Mesodermal cell (in vitro differentiated cells): Measurements from ENCODE around the gene CASP12. TPM values are rescaled to one million over a fixed set of nuclear protein-coding genes. Genes with fewer than 3 reads are reported as not detected.
"Not testable (repeated sequence)": the region's sequence is repeated elsewhere in the genome, so short reads cannot be mapped to it uniquely, and the experiment has no call there.

Experiments
- H3K27ac ChIP-seq: 2 replicates; pipeline ENCODE4 v1.7.0; 2013; ENCODE audit warnings: mild to moderate bottlenecking, low read depth, low read length, moderate library complexity; ENCODE audit not compliant: severe bottlenecking
- H3K36me3 ChIP-seq: 2 replicates; pipeline ENCODE4 v1.7.1; 2013; ENCODE audit warnings: mild to moderate bottlenecking, low read length, moderate library complexity; ENCODE audit not compliant: control insufficient read depth, insufficient read depth
- H3K4me1 ChIP-seq: one replicate; pipeline ENCODE4 v1.7.1; 2013; ENCODE audit warnings: mild to moderate bottlenecking, low read length; ENCODE audit not compliant: insufficient read depth, control insufficient read depth, poor library complexity, severe bottlenecking
- H3K4me3 ChIP-seq: 2 replicates; pipeline ENCODE4 v1.7.0; 2013; ENCODE audit warnings: low read length, control low read depth, mild to moderate bottlenecking; ENCODE audit not compliant: insufficient read depth, poor library complexity, severe bottlenecking; ENCODE audit errors: extremely low read depth
- H3K9me3 ChIP-seq: 2 replicates; pipeline ENCODE4 v1.7.1; 2013; ENCODE audit warnings: mild to moderate bottlenecking, low read length, moderate library complexity; ENCODE audit not compliant: control insufficient read depth
- WGBS, 2 experiments: methylation state at CpG; one replicate each; pipeline ENCODE4 v1.1.5; 2013; ENCODE audit warnings: missing lambda C conversion rate in 2 of 2; ENCODE audit not compliant: insufficient coverage in 2 of 2; 5-methylcytosine and 5-hydroxymethylcytosine counted together
- polyA plus RNA-seq, 2 experiments: library from polyadenylated mRNA; stranded (reverse); fragments of 50-300 nt; gene quantifications; one replicate each; pipeline ENCODE4 v1.2.3, GENCODE V29; 2013

Gene CASP12
- 0.59 TPM for polyA plus RNA-seq (2013, experiment 1 of 2)
- polyA plus RNA-seq (2013, experiment 2 of 2) = 0.56 TPM

- Histone ChIP-seq H3K4me1 (peaks cover 7% of the 10 kb centered on the region), H3K4me3 (no peak within 1 kb of the TSS), H3K9me3 (no peaks in the 10 kb centered on the region), H3K36me3 (no peaks in the 10 kb centered on the region), H3K27ac (peak within 1 kb of the TSS; percentile 43)
- WGBS, 2 experiments = 90 to 100% methylated on average over 2 to 4 of the region's 9 CpGs
Measured at GRCh38 chr11:104897891-104898684, at the start of gene CASP12. Gene CASP12 (minus strand): TSS chr11:104898460.

GRCh38 chr11:104946907-104947306 is 48.6 kb upstream of the CASP12 start:
- Histone ChIP-seq H3K9me3 (no peaks in the 10 kb centered on the region), H3K27ac (no peak overlapping the region), H3K4me3 (no peak overlapping the region), H3K4me1 (no peaks in the 10 kb centered on the region), H3K36me3 (no peaks in the 10 kb centered on the region)
- 40 to 86% methylated on average over 1 of the region's 2 CpGs for WGBS, 2 experiments

GRCh38 chr11:104944076-104944475 is 45.8 kb upstream of the CASP12 start:
- Histone ChIP-seq H3K27ac (no peak overlapping the region), H3K4me3 (no peak overlapping the region), H3K4me1 (no peaks in the 10 kb centered on the region), H3K36me3 (no peaks in the 10 kb centered on the region), H3K9me3 (no peaks in the 10 kb centered on the region)

- Histone ChIP-seq H3K36me3 (no peaks in the 10 kb centered on the region), H3K4me1 (no peaks in the 10 kb centered on the region), H3K27ac (no peak overlapping the region), H3K9me3 (no peaks in the 10 kb centered on the region), H3K4me3 (no peak overlapping the region)
- no CpG with 5 or more reads among the region's 2 CpGs for WGBS, 2 experiments
Measured at GRCh38 chr11:104943561-104943960, 45.3 kb upstream of the CASP12 start.

GRCh38 chr11:104934594-104934993 is 36.3 kb upstream of the CASP12 start:
- 86 to 100% methylated on average over 1 of the region's 1 CpG for WGBS, 2 experiments
- no peaks in the 10 kb centered on the region for H3K4me1 ChIP-seq
- H3K9me3 ChIP-seq = peaks cover 3% of the 10 kb centered on the region
- no peak overlapping the region for H3K27ac ChIP-seq
- H3K4me3 ChIP-seq = no peak overlapping the region
- H3K36me3 ChIP-seq = no peaks in the 10 kb centered on the region

- H3K36me3 ChIP-seq, H3K4me3 ChIP-seq, H3K27ac ChIP-seq, H3K9me3 ChIP-seq, H3K4me1 ChIP-seq: not testable (repeated sequence)
- no CpG with 5 or more reads among the region's 3 CpGs for WGBS, 2 experiments
Measured at GRCh38 chr11:104934073-104934472, 35.8 kb upstream of the CASP12 start.

GRCh38 chr11:104928811-104929210 is 30.6 kb upstream of the CASP12 start:
- H3K4me1 ChIP-seq = no peaks in the 10 kb centered on the region
- H3K4me3 ChIP-seq = no peak overlapping the region
- H3K27ac ChIP-seq = no peak overlapping the region
- H3K36me3 ChIP-seq = no peaks in the 10 kb centered on the region
- peaks cover 9% of the 10 kb centered on the region for H3K9me3 ChIP-seq

- Histone ChIP-seq H3K4me3 (no peak overlapping the region), H3K27ac (no peak overlapping the region), H3K36me3 (no peaks in the 10 kb centered on the region), H3K9me3 (peaks cover 9% of the 10 kb centered on the region), H3K4me1 (no peaks in the 10 kb centered on the region)
- 86 to 91% methylated on average over 7 of the region's 9 CpGs for WGBS, 2 experiments
Measured at GRCh38 chr11:104926771-104927611, 28.7 kb upstream of the CASP12 start.

GRCh38 chr11:104925850-104926249 is 27.6 kb upstream of the CASP12 start:
- Histone ChIP-seq H3K36me3 (no peaks in the 10 kb centered on the region), H3K4me1 (no peaks in the 10 kb centered on the region), H3K9me3 (peaks cover 6% of the 10 kb centered on the region), H3K27ac (no peak overlapping the region), H3K4me3 (no peak overlapping the region)
- WGBS, 2 experiments = 97 to 100% methylated on average over 5 to 6 of the region's 6 CpGs

- H3K4me1 ChIP-seq = no peaks in the 10 kb centered on the region
- no peaks in the 10 kb centered on the region for H3K36me3 ChIP-seq
- H3K9me3 ChIP-seq = no peaks in the 10 kb centered on the region
- H3K27ac ChIP-seq = no peak overlapping the region
- no peak overlapping the region for H3K4me3 ChIP-seq
- WGBS, 2 experiments = 77 to 89% methylated on average over 4 of the region's 6 CpGs
Measured at GRCh38 chr11:104918113-104918824, 20.0 kb upstream of the CASP12 start.
